Choroid plexus epithelial cell (primary cell): Measurements from ENCODE around the gene MALRD1.
A peak's percentile ranks its signal among the peaks of the same experiment; 100 is the strongest.

ENCODE experiments used
- DNase-seq: peaks from one replicate; pipeline ENCODE4 v3.0.0-alpha.2; 2010; ENCODE audit warnings: low read depth
- H3K4me3 ChIP-seq: 2 replicates; pipeline ENCODE4 v1.5.1; 2011; ENCODE audit warnings: low read depth, mild to moderate bottlenecking, control low read depth, low read length, moderate library complexity
- CTCF ChIP-seq: conservative IDR thresholded peaks from 2 replicates; pipeline ENCODE4 v1.5.1; 2011; ENCODE audit warnings: low read depth, mild to moderate bottlenecking, control low read depth, inconsistent platforms, low read length, moderate library complexity

The MALRD1 gene

GRCh38 chr10:19168584-19168983 lies 120.0 kb downstream of the MALRD1 start:
- peak; percentile 67 for TF ChIP-seq CTCF
- peak; percentile 38 for DNase-seq
- no peak overlapping the region for H3K4me3 ChIP-seq

- TF ChIP-seq CTCF: no peak
- no peak overlapping the region for H3K4me3 ChIP-seq
- peak; percentile 12 for DNase-seq
Observed at GRCh38 chr10:19169041-19169440, 120.4 kb downstream of the MALRD1 start.

- peak; percentile 17 for DNase-seq
Observed at GRCh38 chr10:19169684-19170083, 121.1 kb downstream of the MALRD1 start.

GRCh38 chr10:19178675-19179074 lies 130.1 kb downstream of the MALRD1 start:
- DNase-seq: no peak
- TF ChIP-seq CTCF: no peak
- no peak overlapping the region for H3K4me3 ChIP-seq

More at GRCh38 chr10:19169684-19170083, 121.1 kb downstream of the MALRD1 start:
- no peak overlapping the region for H3K4me3 ChIP-seq
- no peak for TF ChIP-seq CTCF

GRCh38 chr10:19184891-19185290 lies 136.3 kb downstream of the MALRD1 start:
- H3K4me3 ChIP-seq: no peak overlapping the region
- no peak for TF ChIP-seq CTCF
- no peak for DNase-seq

- peak; percentile 27 for DNase-seq
- TF ChIP-seq CTCF: no peak
- H3K4me3 ChIP-seq: no peak overlapping the region
Observed at GRCh38 chr10:19194866-19195265, 146.3 kb downstream of the MALRD1 start.

- TF ChIP-seq CTCF: no peak
- no peak overlapping the region for H3K4me3 ChIP-seq
- no peak for DNase-seq
Observed at GRCh38 chr10:19195698-19196097, 147.1 kb downstream of the MALRD1 start.
